ENCODE results near the gene DMPK. TPM values are rescaled to one million over a fixed set of nuclear protein-coding genes. Genes with fewer than 3 reads are reported as not detected.

Gene DMPK
- total RNA-seq, 4 donors from 2014 or later = 18.9 to 32.6 (median 26.3) TPM

- Histone ChIP-seq H3K27ac (no peak overlapping the region), H3K27me3 (no peaks in the 10 kb centered on the region), H3K9me3 (no peaks in the 10 kb centered on the region), H3K4me1 (peaks cover 0 to 5% of the 10 kb centered on the region in 2 donors), H3K4me3 (replicated peaks in 1 of 3) (no peak overlapping the region), H3K36me3 (peaks cover 0 to 3% of the 10 kb centered on the region in 2 donors)
- WGBS, 2 donors = 40 to 46% methylated on average over 17 to 35 of the region's 44 CpGs
- TF ChIP-seq POLR2A (IDR thresholded peaks at IDR 0.05) = no peak
- no peak for TF ChIP-seq CTCF (IDR thresholded peaks at IDR 0.05)
- intact Hi-C loops (cut with DNase I) = loop anchor here (5.0 kb wide), 1 partner anchor 67 kb away; no protein-coding TSS in a partner anchor
- no peak for DNase-seq
These were observed 33.4 kb upstream of the DMPK start for GRCh38 chr19:45815481-45816216.

- DNase-seq = no peak
- no peak for TF ChIP-seq CTCF (IDR thresholded peaks at IDR 0.05)
- no peak for TF ChIP-seq POLR2A (IDR thresholded peaks at IDR 0.05)
- Histone ChIP-seq H3K36me3 (peaks cover 0 to 3% of the 10 kb centered on the region in 2 donors), H3K4me3 (replicated peaks in 1 of 3) (no peak within 1 kb of the TSS), H3K27ac (no peak within 1 kb of the TSS), H3K27me3 (no peaks in the 10 kb centered on the region), H3K9me3 (no peaks in the 10 kb centered on the region), H3K4me1 (peaks cover 0 to 11% of the 10 kb centered on the region in 2 donors)
- intact Hi-C loops (cut with DNase I) = loop anchor here (5.0 kb wide), 1 partner anchor 67 kb away; no protein-coding TSS in a partner anchor
- 62 to 66% methylated on average over 27 to 36 of the region's 40 CpGs for WGBS, 2 donors
These were observed 32.7 kb upstream of the DMPK start, which contains the start of gene RSPH6A for GRCh38 chr19:45814851-45815480. Gene RSPH6A, minus strand, starts transcription at chr19:45815308. Its CDS starts 132 bp downstream, at chr19:45815176.

GRCh38 chr19:45814166-45814780, 32.0 kb upstream of the DMPK start:
- TF ChIP-seq POLR2A (IDR thresholded peaks at IDR 0.05) (no peak), CTCF (IDR thresholded peaks at IDR 0.05) (no peak)
- Histone ChIP-seq H3K9me3 (no peaks in the 10 kb centered on the region), H3K27me3 (no peaks in the 10 kb centered on the region), H3K27ac (no peak overlapping the region), H3K4me1 (peaks cover 5 to 18% of the 10 kb centered on the region in 2 donors), H3K4me3 (replicated peaks in 1 of 3) (no peak overlapping the region), H3K36me3 (no peaks in the 10 kb centered on the region)
- intact Hi-C loops (cut with DNase I) = no loop called here
- DNase-seq = no peak
- WGBS, 2 donors = 82 to 92% methylated on average over 5 to 10 of the region's 12 CpGs

GRCh38 chr19:45812297-45812696, 30.0 kb upstream of the DMPK start:
- Histone ChIP-seq H3K27ac (no peak overlapping the region), H3K9me3 (no peaks in the 10 kb centered on the region), H3K4me3 (replicated peaks in 1 of 3) (no peak overlapping the region), H3K36me3 (no peaks in the 10 kb centered on the region), H3K27me3 (no peaks in the 10 kb centered on the region), H3K4me1 (peaks cover 5 to 18% of the 10 kb centered on the region in 2 donors)
- TF ChIP-seq CTCF (IDR thresholded peaks at IDR 0.05) (no peak), POLR2A (IDR thresholded peaks at IDR 0.05) (no peak)
- 90 to 95% methylated on average over 6 of the region's 6 CpGs for WGBS, 2 donors
- intact Hi-C loops (cut with DNase I) = no loop called here
- no peak for DNase-seq
